ENCODE measurements around the gene FBXO47. TPM values are rescaled to one million over a fixed set of nuclear protein-coding genes. Genes with fewer than 3 reads are reported as not detected.
"Not testable (repeated sequence)": the region's sequence is repeated elsewhere in the genome, so short reads cannot be mapped to it uniquely, and the experiment has no call there.

Gene FBXO47
- polyA plus RNA-seq, 5 donors = not detected

DNA sequence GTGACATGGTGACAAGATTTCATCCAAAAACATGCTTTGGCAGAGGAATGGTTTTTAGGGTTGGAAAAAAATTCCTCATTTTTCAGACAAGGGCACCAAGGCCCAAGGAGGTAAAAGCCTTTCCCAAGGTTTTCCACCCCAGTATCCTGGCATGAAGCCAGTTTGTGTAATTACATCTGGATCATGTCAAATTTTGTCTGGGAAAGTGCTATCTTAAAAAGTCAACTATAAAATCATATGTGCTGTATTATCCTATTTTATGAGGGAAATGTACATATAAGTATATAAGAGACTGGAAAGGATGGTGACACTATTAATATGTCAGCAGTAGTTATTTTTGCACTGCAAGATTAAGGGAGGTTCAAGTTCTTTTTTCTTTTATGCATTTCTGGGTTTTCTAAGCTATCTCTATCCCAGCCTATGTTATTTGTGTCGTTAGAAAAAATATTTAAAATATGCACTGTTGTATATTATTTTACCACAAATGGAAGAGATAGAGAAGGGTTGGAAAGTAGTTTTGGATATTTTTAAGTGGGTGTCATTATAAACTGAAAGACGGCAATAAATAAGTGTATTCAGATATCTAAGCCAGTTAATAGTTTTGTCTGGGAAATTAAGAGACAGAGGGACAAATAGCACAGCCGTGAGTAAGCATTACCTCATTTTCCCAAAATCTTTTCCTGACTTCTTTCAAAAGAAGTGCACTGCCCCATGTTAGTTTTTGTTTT is 13.5 kb upstream of the FBXO47 start:
- DNase-seq = no peak

GRCh38 chr17:38978180-38978579 is 11.0 kb upstream of the FBXO47 start:
- DNase-seq = no peak

- DNase-seq = not testable (repeated sequence)
Observed at GRCh38 chr17:38976187-38976551, 9.0 kb upstream of the FBXO47 start.

- no peak for DNase-seq
Observed at GRCh38 chr17:38970804-38971203, 3.6 kb upstream of the FBXO47 start.

GRCh38 chr17:38970128-38970527 is 2.9 kb upstream of the FBXO47 start:
- no peak for DNase-seq

GRCh38 chr17:38969281-38969680 is 2.1 kb upstream of the FBXO47 start:
- no peak for DNase-seq

GRCh38 chr17:38961413-38961812 is 5.8 kb downstream of the FBXO47 start:
- no peak for DNase-seq

GRCh38 chr17:38960402-38960801 is 6.8 kb downstream of the FBXO47 start:
- no peak for DNase-seq

DNA sequence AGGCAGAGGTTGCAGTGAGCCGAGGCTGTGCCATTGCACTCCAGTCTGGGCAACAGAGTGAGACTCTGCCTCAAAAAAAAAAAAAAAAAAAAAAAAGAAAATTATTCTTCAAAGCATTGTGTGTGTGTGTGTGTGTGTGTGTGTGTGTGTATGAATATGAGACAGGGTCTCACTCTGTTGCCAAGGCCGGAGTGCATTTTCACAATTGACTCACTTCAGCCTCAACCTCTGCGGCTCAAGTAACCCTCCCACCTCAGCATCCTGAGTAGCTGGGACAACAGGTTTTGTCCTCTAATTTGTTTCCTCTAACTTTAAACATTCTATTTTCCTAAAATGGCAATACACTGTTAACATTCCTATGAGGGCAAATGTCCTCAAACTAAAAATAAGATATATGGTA is 7.7 kb downstream of the FBXO47 start:
- no peak for DNase-seq

DNA sequence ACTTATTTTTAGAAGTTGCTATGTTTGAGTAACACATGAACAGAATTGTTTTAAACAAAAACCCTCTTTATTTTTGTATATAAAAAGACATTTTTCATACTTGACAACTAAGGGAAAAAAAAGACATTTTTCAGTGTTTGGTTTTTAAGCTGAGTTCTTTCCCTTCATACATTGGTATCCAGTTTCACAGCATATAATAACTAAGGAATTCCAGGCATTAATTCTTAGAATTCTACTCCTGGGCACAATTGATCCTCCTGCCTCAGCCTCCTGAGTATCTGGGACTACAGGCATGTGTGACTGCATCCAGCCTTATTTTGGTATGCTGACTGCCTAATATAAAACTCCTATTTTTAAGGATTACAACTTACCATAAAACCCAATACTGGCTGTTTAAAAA is 8.4 kb downstream of the FBXO47 start:
- DNase-seq = no peak

DNA sequence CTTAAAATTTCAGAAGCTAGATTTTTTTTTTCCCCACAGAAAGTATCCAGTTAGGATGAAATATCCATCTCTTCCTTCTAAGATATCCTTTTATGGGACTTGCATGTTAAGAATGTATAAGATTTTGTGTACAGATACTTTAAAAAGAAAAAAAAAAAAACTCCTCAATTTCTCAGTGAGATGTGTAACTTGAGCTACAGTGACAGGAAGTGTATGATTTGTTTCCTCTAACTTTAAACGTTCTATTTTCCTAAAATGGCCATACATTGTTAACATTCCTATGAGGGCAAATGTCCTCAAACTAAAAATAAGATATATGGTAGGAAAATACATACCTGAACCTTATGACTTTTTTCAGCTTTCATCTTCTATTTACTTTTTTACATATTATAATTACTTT is 8.9 kb downstream of the FBXO47 start:
- no peak for DNase-seq

DNA sequence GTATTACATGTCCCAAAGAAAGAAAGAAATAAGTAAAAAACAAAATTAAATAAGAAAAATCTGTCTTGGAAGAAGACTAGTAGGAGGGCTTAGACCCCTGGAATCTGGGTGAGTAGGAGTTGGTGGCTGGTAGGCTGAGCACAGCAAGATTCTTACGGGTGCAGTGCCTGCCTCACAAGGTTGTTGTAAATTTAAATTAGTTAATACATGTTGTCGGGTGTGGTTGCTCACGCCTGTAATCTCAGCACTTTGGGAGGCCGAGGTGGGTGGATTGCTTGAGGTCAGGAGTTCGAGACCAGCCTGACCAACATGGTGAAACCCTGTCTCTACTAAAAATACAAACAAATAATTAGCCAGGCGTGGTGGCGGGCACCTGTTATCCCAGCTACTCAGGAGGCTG is 13.4 kb downstream of the FBXO47 start:
- not testable (repeated sequence) for DNase-seq

DNA sequence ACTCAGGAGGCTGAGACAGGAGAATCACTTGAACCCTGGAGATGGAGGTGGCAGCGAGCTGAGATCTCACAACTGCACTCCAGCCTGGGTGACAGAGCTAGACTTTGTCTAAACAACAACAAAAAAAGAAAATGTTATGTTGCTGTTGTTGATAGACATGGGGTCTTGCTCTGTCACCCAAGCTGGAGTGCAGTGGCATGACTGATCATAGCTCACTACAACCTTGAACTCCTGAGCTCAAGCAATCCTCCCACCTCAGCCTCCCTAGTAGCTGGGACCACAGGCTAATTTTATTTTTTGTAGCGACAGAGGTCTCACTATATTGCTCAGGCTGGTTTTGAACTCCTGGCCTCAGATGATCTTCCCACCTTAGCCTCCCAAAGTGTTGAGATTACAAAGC is 20.0 kb downstream of the FBXO47 start:
- DNase-seq = no peak

DNA sequence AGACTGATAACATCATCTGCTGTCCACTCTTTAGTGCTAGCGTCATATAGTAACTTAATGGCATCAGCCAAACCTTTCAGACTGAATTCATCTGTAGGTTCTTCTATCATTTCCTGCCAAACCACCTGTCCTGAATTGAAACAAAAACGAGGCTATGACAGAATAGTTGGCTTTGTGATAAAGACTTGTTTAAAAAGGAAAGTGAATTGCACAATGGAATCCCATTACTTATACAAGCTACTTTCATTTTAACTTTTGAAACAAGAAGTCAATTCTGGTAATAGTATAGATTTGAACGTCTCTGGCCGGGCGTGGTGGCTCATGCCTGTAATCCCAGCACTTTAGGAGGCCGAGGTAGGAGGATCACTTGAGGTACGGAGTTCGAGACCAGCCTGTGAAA is 23.6 kb downstream of the FBXO47 start:
- DNase-seq = no peak

DNA sequence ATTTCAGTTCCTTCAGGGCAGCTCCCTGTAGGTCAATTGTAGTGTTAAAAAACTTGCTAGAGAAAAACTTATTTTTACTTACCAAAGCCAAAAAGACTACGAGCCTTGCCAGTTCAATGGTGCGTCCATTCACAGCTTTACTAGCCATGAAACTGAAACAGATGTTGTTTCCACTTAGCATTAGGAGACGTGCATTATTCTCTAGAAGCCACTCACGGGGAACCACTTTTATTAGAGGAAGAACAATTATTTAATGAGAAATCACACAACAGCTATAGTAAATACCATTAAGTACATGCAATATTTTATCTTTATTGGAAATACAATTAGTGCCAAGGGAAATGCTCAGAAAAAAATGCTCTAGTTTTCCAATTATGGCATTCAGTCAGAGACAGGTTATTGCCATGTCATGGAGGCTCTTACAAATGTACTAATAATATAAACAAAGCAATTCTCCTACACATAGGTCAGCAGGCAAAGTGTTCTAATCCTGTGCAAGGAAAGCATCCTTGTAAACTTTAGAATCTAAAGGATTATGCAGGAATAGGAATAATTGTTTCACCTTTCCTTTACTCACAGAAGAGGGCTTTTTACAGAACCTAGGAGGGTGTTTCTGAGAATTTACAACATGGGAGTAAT is 24.4 kb downstream of the FBXO47 start:
- DNase-seq = no peak

- DNase-seq = no peak
Observed at GRCh38 chr17:38940404-38940803, 26.8 kb downstream of the FBXO47 start.

DNA sequence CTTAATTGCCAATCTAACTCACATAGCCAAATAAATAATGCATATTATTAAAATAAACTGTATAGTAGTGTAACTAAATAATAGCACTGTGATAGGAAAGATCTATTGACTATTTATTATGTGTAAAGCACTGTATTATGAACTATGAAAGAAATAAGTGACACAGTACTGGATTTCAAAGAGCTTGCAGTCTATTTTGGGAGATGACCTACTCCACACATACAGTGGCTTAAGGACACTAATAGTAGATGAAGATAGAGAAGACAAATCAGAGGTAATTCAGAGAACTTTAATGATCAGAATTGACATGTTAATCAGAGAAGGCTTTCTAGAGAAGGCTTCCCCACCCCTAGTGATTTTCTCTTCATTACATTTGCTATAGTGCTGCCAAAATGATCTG is 27.2 kb downstream of the FBXO47 start:
- DNase-seq = no peak

DNA sequence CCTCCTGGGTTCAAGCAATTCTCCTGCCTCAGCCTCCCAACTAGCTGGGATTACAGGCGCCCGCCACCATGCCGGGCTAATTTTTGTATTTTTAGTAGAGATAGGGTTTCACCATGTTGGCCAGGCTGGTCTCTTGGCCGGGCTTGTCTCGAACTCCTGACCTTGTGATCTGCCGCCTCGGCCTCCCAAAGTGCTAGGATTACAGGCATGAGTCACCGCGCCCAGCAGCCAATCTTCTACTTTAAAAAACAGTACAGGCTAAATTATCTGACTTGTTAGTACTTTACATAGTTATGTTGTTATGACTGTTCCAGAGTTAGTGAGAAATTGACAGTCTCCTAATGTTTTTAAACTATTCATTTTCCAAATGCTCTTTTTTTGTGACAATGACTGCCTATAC is 33.2 kb downstream of the FBXO47 start:
- DNase-seq = not testable (repeated sequence)

DNA sequence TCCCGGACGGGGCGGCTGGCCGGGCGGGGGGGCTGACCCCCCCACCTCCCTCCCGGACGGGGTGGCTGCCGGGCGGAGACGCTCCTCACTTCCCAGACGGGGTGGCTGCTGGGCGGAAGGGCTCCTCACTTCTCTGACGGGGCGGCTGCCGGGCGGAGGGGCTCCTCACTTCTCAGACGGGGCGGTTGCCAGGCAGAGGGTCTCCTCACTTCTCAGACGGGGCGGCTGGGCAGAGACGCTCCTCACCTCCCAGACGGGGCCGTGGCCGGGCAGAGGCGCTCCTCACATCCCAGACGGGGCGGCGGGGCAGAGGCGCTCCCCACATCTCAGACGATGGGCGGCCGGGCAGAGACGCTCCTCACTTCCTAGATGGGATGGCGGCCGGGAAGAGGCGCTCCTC is 36.4 kb downstream of the FBXO47 start:
- not testable (repeated sequence) for DNase-seq

DNA sequence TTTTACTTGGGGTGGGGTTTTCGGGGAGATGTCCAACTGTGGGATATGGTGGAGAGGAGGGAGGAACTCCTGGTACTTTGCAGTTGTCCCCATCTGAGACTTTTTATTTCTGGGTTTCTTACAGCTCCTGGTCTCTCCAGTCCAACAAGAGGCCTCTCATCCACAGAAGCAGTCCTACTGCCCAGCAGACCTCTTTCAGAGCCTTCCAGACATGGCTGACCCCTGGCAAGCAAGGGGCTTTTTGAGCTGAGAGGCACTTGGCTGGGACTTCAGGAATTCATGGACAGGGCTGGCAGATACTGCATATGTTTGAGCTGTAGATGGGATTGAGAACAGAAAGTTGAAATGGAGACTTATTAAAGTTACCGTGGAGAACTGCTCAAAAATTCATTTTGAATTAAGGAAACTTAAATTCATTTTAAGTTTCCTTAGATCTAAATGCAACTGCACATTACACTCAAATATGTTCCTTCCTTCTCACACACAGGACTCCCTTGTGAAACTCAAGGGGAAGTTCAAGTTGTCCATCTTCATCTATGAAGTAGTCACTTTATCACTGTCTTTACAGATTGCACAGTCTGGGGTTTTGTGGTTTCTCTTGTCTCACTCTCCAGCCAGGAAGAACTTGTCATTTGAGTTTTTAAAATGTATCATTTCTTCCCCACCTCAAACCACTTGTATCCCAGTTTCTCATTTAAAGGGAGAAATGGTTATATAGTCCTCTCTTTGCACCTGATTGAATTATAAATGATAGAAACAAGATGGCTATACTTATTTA is 40.7 kb downstream of the FBXO47 start:
- no peak for DNase-seq

GRCh38 chr17:38925263-38925995 is 41.8 kb downstream of the FBXO47 start, which contains the start of gene LASP1NB:
LASP1NB (plus strand) TSS chr17:38925614.
- DNase-seq = no peak
